Naive thymus-derived CD4-positive, alpha-beta T cell (primary cell): ENCODE measurements around the gene DYRK3. TPM values are rescaled to one million over a fixed set of nuclear protein-coding genes. Genes with fewer than 3 reads are reported as not detected.

ENCODE experiments used
- ATAC-seq: fragments of 150-1000 bp; cut with Tn5 transposase; 2 replicates; pipeline ENCODE4 v1.10.0; 2021; ENCODE audit warnings: mild to moderate bottlenecking, moderate library complexity
- CTCF ChIA-PET: fragments of 350-600 bp; sonication (Branson Sonifier 250); formaldehyde crosslinking; loops from one replicate; lab custom pipeline; 2021; ENCODE audit warnings: antibody characterized with exemption; lab: Charles Lee
- POLR2A ChIA-PET: fragments of 350-600 bp; sonication (Branson Sonifier 250); formaldehyde crosslinking; loops from one replicate; lab custom pipeline; 2021; ENCODE audit warnings: antibody characterized with exemption, inconsistent platforms; lab: Charles Lee
- DNase-seq, 9 donors: peaks; one replicate each; pipeline versions ENCODE4 v3.0.0 to v3.0.0-alpha.2; 2020 to 2022; ENCODE audit warnings: mixed read lengths in 1 of 9
- H3K27ac ChIP-seq: one replicate; pipeline ENCODE4 v1.7.0; 2013; ENCODE audit warnings: mild to moderate bottlenecking, low read depth, low read length, moderate library complexity
- H3K27me3 ChIP-seq, 2 donors: one replicate each; pipeline ENCODE4 v1.7.0; 2013; ENCODE audit warnings: low read length in 2 of 2, mild to moderate bottlenecking in 2 of 2, moderate library complexity in 2 of 2; ENCODE audit not compliant: control insufficient read depth in 2 of 2, insufficient read depth in 2 of 2
- H3K36me3 ChIP-seq, 3 experiments: 1 replicate in 2 of 3; 2 replicates in 1 of 3; pipeline ENCODE4 v1.7.0; 2013; ENCODE audit warnings: low read length in 3 of 3, mild to moderate bottlenecking in 3 of 3, moderate library complexity in 1 of 3; ENCODE audit not compliant: insufficient read depth in 3 of 3, control insufficient read depth in 2 of 3
- H3K4me1 ChIP-seq, 2 donors: one replicate each; pipeline ENCODE4 v1.7.0; 2013; ENCODE audit warnings: low read length in 2 of 2, mild to moderate bottlenecking in 2 of 2, moderate library complexity in 1 of 2; ENCODE audit not compliant: control insufficient read depth in 2 of 2, insufficient read depth in 2 of 2
- H3K4me3 ChIP-seq: 2 replicates; pipeline ENCODE4 v1.7.0; 2013; ENCODE audit warnings: mild to moderate bottlenecking, low read length
- H3K9me3 ChIP-seq, 3 experiments: 1 replicate in 2 of 3; 2 replicates in 1 of 3; pipeline ENCODE4 v1.7.0; 2013; ENCODE audit warnings: low read length in 3 of 3; ENCODE audit not compliant: control insufficient read depth in 2 of 3
- H3K27ac Mint-ChIP-seq, 9 donors: one replicate each; pipeline ENCODE4 v1.8.0; 2020 to 2022; ENCODE audit warnings: mixed read lengths in 9 of 9, mild to moderate bottlenecking in 8 of 9, moderate library complexity in 5 of 9, inconsistent platforms in 2 of 9
- H3K27me3 Mint-ChIP-seq, 5 donors: one replicate each; pipeline ENCODE4 v1.8.0; 2021 to 2022; ENCODE audit warnings: mixed read lengths in 5 of 5, mild to moderate bottlenecking in 1 of 5
- H3K36me3 Mint-ChIP-seq, 5 donors: one replicate each; pipeline ENCODE4 v1.8.0; 2020 to 2022; ENCODE audit warnings: mixed read lengths in 5 of 5, mild to moderate bottlenecking in 3 of 5, inconsistent platforms in 1 of 5
- H3K4me1 Mint-ChIP-seq, 7 donors: one replicate each; pipeline ENCODE4 v1.8.0; 2020 to 2022; ENCODE audit warnings: mixed read lengths in 7 of 7, mild to moderate bottlenecking in 3 of 7, inconsistent platforms in 1 of 7
- H3K4me3 Mint-ChIP-seq, 10 donors: one replicate each; pipeline ENCODE4 v1.8.0; 2020 to 2022; ENCODE audit warnings: mild to moderate bottlenecking in 10 of 10, mixed read lengths in 10 of 10, moderate library complexity in 6 of 10, inconsistent platforms in 2 of 10
- H3K9me3 Mint-ChIP-seq, 11 donors: one replicate each; pipeline ENCODE4 v1.8.0; 2020 to 2022; ENCODE audit warnings: mixed read lengths in 11 of 11, mild to moderate bottlenecking in 4 of 11, inconsistent platforms in 1 of 11, moderate library complexity in 1 of 11
- intact Hi-C, 2 donors: fragments of 100-400 bp; cut with micrococcal nuclease; formaldehyde crosslinking; loops; one replicate each; pipeline ENCODE4 v1.15.1; 2023
- polyA plus RNA-seq, 2 donors: library from polyadenylated mRNA; unstranded; fragments of 300-500 nt; fragmentation: Illumina TruSeq; gene quantifications; one replicate each; pipeline ENCODE4 v1.2.3, GENCODE V29; 2021
- total RNA-seq, 6 experiments: library from RNA in 5 of 6; stranded (reverse) in 5 of 6; gene quantifications; 1 replicate in 5 of 6; 2 replicates in 1 of 6; pipeline ENCODE4 v1.2.3 and lab custom pipeline; 2021 to 2026

The DYRK3 gene
- total and polyA plus RNA-seq, 7 experiments from 2014 or later, result 0.22 to 8.2 (median 0.69) TPM; not detected in 2

GRCh38 chr1:206680279-206680678, 44.9 kb downstream of the DYRK3 start:
- no peak for ATAC-seq
- Histone ChIP-seq H3K36me3 (no peaks in the 10 kb centered on the region), H3K4me1 (peaks cover 0 to 6% of the 10 kb centered on the region in 2 donors), H3K4me3 (no peak overlapping the region), H3K27ac (no peak overlapping the region), H3K27me3 (no peaks in the 10 kb centered on the region), H3K9me3 (no peaks in the 10 kb centered on the region)
- Mint-ChIP-seq H3K27me3 (peaks cover 0 to 17% (median 5%) of the 10 kb centered on the region in 5 donors), H3K4me1 (peaks cover 0 to 24% (median 6%) of the 10 kb centered on the region in 7 donors), H3K9me3 (no peaks in the 10 kb centered on the region), H3K27ac (no peak overlapping the region), H3K36me3 (no peaks in the 10 kb centered on the region), H3K4me3 (no peak overlapping the region)
- CTCF ChIA-PET, result interaction anchor here (1.0 to 1.1 kb wide), 2 partner anchors 12 to 16 kb away, joined by 3 read pairs; no protein-coding TSS in a partner anchor
- DNase-seq, result no peak
- intact Hi-C loops, result no loop called here
- POLR2A ChIA-PET, result no interaction called here

- CTCF ChIA-PET, result no interaction called here
- H3K27ac Mint-ChIP-seq, result no peak overlapping the region
- H3K36me3 ChIP-seq, result no peaks in the 10 kb centered on the region
- no peak overlapping the region for H3K4me3 ChIP-seq
- H3K4me1 Mint-ChIP-seq, result peaks cover 2 to 26% (median 8%) of the 10 kb centered on the region in 7 donors
- POLR2A ChIA-PET, result no interaction called here
- ATAC-seq, result no peak
- no peaks in the 10 kb centered on the region for H3K9me3 ChIP-seq
- no peaks in the 10 kb centered on the region for H3K27me3 ChIP-seq
- peaks cover 0 to 6% of the 10 kb centered on the region in 2 donors for H3K4me1 ChIP-seq
- H3K9me3 Mint-ChIP-seq, result no peaks in the 10 kb centered on the region
- H3K27ac ChIP-seq, result no peak overlapping the region
- peaks cover 0 to 3% (median 0%) of the 10 kb centered on the region in 5 donors for H3K36me3 Mint-ChIP-seq
- no peak for DNase-seq
- H3K27me3 Mint-ChIP-seq, result peaks cover 0 to 17% (median 5%) of the 10 kb centered on the region in 5 donors
- intact Hi-C loops, result no loop called here
- no peak overlapping the region for H3K4me3 Mint-ChIP-seq
Observed at GRCh38 chr1:206681359-206681758, 46.0 kb downstream of the DYRK3 start.

- Mint-ChIP-seq H3K36me3 (peaks cover 0 to 3% (median 0%) of the 10 kb centered on the region in 5 donors), H3K27me3 (peaks cover 0 to 17% (median 5%) of the 10 kb centered on the region in 5 donors), H3K9me3 (no peaks in the 10 kb centered on the region), H3K4me3 (no peak overlapping the region), H3K4me1 (peaks cover 9 to 33% (median 15%) of the 10 kb centered on the region in 7 donors), H3K27ac (no peak overlapping the region)
- ChIA-PET POLR2A (no interaction called here), CTCF (interaction anchor here (1.4 kb wide), 1 partner anchor 18 kb away, joined by 4 read pairs; no protein-coding TSS in a partner anchor)
- DNase-seq, result no peak
- ATAC-seq, result no peak
- no peaks in the 10 kb centered on the region for H3K9me3 ChIP-seq
- H3K4me3 ChIP-seq, result no peak overlapping the region
- H3K4me1 ChIP-seq, result peaks cover 6 to 7% of the 10 kb centered on the region in 2 donors
- H3K36me3 ChIP-seq, result no peaks in the 10 kb centered on the region
- intact Hi-C loops, result no loop called here
- no peaks in the 10 kb centered on the region for H3K27me3 ChIP-seq
- H3K27ac ChIP-seq, result no peak overlapping the region
Observed at GRCh38 chr1:206682111-206682510, 46.8 kb downstream of the DYRK3 start.

- H3K27me3 ChIP-seq, result no peaks in the 10 kb centered on the region
- no peak for DNase-seq
- ATAC-seq, result no peak
- H3K36me3 Mint-ChIP-seq, result peaks cover 0 to 3% (median 0%) of the 10 kb centered on the region in 5 donors
- no peak overlapping the region for H3K4me3 ChIP-seq
- peaks cover 0 to 17% (median 4%) of the 10 kb centered on the region in 5 donors for H3K27me3 Mint-ChIP-seq
- H3K4me1 Mint-ChIP-seq, result peaks cover 14 to 45% (median 27%) of the 10 kb centered on the region in 7 donors
- no peaks in the 10 kb centered on the region for H3K9me3 ChIP-seq
- H3K36me3 ChIP-seq, result no peaks in the 10 kb centered on the region
- peak overlapping the region in 3 of 10 donors; percentile 15 to 56 (median 18) for H3K4me3 Mint-ChIP-seq
- ChIA-PET CTCF (interaction anchor here (1.4 kb wide), 1 partner anchor 20 kb away, joined by 4 read pairs; no protein-coding TSS in a partner anchor), POLR2A (interaction anchor here (0.8 kb wide), 1 partner anchor 719 kb away, joined by 3 read pairs; no protein-coding TSS in a partner anchor)
- H3K9me3 Mint-ChIP-seq, result no peaks in the 10 kb centered on the region
- H3K27ac Mint-ChIP-seq, result peak overlapping the region in 1 of 9 donors; percentile 41
- H3K27ac ChIP-seq, result no peak overlapping the region
- intact Hi-C loops, result no loop called here
- peaks cover 12 to 14% of the 10 kb centered on the region in 2 donors for H3K4me1 ChIP-seq
Observed at GRCh38 chr1:206683313-206683712, 48.0 kb downstream of the DYRK3 start.

- Mint-ChIP-seq H3K27ac (peak overlapping the region in 3 of 9 donors; percentile 21 to 79 (median 73)), H3K27me3 (peaks cover 0 to 17% (median 0%) of the 10 kb centered on the region in 5 donors), H3K4me3 (peak overlapping the region; percentile 49 to 92 (median 83)), H3K36me3 (peaks cover 0 to 3% (median 0%) of the 10 kb centered on the region in 5 donors), H3K9me3 (no peaks in the 10 kb centered on the region), H3K4me1 (peaks cover 16 to 46% (median 31%) of the 10 kb centered on the region in 7 donors)
- ATAC-seq (no peak), DNase-seq (no peak)
- peaks cover 12 to 14% of the 10 kb centered on the region in 2 donors for H3K4me1 ChIP-seq
- intact Hi-C loops, result loop anchor here (1.0 to 2.0 kb wide), 7 partner anchors 49 to 369 kb away; partner anchors contain the start of genes RASSF5 (in 2 of the 2), DYRK3 (in 1 of the 2), EIF2D (in 1 of the 2) and IKBKE (in 1 of the 2)
- CTCF ChIA-PET, result interaction anchor here (1.4 kb wide), 1 partner anchor 50 kb away, joined by 3 read pairs; no protein-coding TSS in a partner anchor
- H3K27ac ChIP-seq, result no peak overlapping the region
- no peaks in the 10 kb centered on the region for H3K9me3 ChIP-seq
- POLR2A ChIA-PET, result interaction anchor here (0.5 to 0.8 kb wide), 4 partner anchors 76 to 718 kb away, joined by 3 to 5 read pairs (median 3); no protein-coding TSS in a partner anchor
- no peaks in the 10 kb centered on the region for H3K36me3 ChIP-seq
- H3K4me3 ChIP-seq, result peak overlapping the region; percentile 66
- no peaks in the 10 kb centered on the region for H3K27me3 ChIP-seq
Observed at GRCh38 chr1:206684003-206684402, 48.7 kb downstream of the DYRK3 start.

GRCh38 chr1:206684478-206685333, 49.4 kb downstream of the DYRK3 start, which contains the start of gene MAPKAPK2:
Gene MAPKAPK2 (plus strand): TSS chr1:206684905. CDS start chr1:206685230, 325 bp downstream.
- no peaks in the 10 kb centered on the region for H3K9me3 Mint-ChIP-seq
- CTCF ChIA-PET, result interaction anchor here (1.4 to 1.5 kb wide), 2 partner anchors 24 to 50 kb away, joined by 3 read pairs; no protein-coding TSS in a partner anchor
- peaks cover 0 to 3% (median 0%) of the 10 kb centered on the region in 5 donors for H3K36me3 Mint-ChIP-seq
- peak within 1 kb of the TSS; percentile 92 to 100 (median 96) for H3K4me3 Mint-ChIP-seq
- H3K27me3 Mint-ChIP-seq, result peaks cover 0 to 17% (median 0%) of the 10 kb centered on the region in 5 donors
- H3K27ac Mint-ChIP-seq, result peak within 1 kb of the TSS; percentile 90 to 98 (median 95)
- DNase-seq (peak; percentile 52 to 80 (median 71)), ATAC-seq (peak; percentile 85)
- Histone ChIP-seq H3K27ac (peak within 1 kb of the TSS; percentile 90), H3K4me3 (peak within 1 kb of the TSS; percentile 66), H3K36me3 (no peaks in the 10 kb centered on the region), H3K27me3 (no peaks in the 10 kb centered on the region), H3K9me3 (no peaks in the 10 kb centered on the region), H3K4me1 (peaks cover 12 to 21% of the 10 kb centered on the region in 2 donors)
- POLR2A ChIA-PET, result interaction anchor here (0.5 to 0.7 kb wide), 3 partner anchors 75 to 246 kb away, joined by 3 to 5 read pairs (median 3); no protein-coding TSS in a partner anchor
- intact Hi-C loops, result loop anchor here (1.0 to 2.0 kb wide), 7 partner anchors 49 to 368 kb away; partner anchors contain the start of genes RASSF5 (in 2 of the 2), DYRK3 (in 1 of the 2), EIF2D (in 1 of the 2) and IKBKE (in 1 of the 2)
- H3K4me1 Mint-ChIP-seq, result peaks cover 23 to 49% (median 38%) of the 10 kb centered on the region in 7 donors
